ENCODE data around the gene ZNF516.

The ZNF516 gene

GRCh38 chr18:76379226-76380126 is 115.6 kb downstream of the ZNF516 start:
- DNase-seq, result no peak

DNA sequence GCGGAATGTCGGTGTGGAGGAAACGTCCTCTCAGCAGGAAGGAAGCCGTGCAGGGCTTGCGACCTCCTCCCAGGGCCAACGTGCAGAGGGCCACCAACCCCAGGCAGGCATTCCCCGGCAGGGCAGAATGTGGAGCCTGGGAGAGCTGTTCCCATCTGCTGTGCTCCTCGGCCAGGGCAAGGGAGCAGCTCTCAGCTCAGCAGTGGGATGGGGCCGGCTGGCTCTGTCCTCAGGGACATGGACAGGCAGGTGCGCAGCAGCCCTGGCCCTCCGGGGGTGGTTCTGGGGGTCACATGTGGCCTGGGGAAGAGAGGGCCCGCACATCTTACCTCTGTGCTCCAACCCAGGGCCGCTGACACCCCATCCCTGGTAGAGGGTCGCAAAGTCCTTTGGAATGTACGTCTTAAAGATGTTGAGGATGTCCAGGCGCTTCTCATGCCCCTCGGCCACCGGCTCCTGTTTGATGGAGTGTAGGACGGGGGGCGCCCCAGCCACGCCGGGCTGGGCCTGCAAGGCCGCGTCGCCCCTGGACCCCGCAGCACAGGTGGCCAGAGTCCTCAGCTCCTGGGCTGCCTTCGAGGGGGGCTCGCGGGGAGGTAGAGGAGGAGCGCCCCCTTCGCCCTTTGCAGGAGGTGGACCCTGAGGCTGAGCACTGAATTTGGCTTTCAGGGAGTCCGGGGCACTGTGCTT is 116.4 kb downstream of the ZNF516 start:
- DNase-seq, result no peak

GRCh38 chr18:76377359-76377756 is 117.7 kb downstream of the ZNF516 start:
- no peak for DNase-seq

DNA sequence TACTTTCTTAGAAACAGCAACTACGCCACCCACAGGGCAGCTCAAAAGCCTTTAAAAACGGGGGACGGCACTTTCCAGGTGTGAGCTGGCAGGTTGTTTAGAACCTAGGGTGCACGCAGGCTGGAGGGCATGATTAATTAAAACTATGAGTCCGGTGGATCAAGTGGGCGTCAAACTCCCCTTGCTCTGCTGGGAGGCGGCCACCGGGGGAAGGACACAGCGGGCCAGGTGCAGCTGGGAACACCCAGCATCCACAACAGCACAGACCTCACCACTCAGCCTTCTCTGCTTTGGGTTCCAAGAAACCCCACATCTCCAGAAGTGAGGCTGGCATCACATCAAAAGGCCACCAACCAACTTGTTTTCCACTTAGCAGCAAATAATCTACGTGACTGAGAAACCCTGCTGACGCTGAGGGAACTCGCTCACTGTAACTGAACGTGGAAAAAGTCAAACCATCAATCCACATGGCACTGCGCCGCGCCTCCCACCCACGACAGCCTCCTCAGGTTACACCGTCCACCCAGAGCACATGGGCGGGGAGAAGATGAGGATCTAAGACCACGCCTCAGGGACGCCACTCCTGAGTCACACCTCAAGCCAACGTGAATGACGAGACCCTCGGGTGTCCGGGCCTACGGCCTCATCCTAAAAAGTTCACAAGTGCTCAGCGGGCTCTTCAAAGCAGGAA is 118.2 kb downstream of the ZNF516 start:
- DNase-seq, result peak in 1 of 5 experiments; percentile 73

DNA sequence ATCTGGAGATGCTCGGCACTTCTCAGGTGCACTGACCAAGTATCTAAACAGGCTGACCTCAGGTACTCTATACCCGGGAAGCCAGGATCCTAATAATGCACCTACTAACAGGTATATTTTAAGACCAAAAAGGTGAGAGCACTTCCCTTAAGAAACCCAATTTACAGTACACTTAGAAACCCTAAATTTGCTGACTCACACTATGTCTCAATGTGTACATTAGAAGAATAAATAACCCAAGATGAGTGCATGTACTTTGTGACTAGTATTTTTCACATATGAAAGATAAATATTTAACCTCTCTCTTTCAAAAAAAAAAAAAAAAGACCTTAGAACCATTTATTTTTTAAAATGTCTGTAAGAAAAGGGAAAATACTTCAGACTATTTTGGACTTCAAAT is 118.8 kb downstream of the ZNF516 start:
- DNase-seq, result peak in 1 of 5 experiments; percentile 27

- peak in 3 of 5 experiments; percentile 5 to 91 (median 25) for DNase-seq
Observed at GRCh38 chr18:76374330-76375281, 120.4 kb downstream of the ZNF516 start.

DNA sequence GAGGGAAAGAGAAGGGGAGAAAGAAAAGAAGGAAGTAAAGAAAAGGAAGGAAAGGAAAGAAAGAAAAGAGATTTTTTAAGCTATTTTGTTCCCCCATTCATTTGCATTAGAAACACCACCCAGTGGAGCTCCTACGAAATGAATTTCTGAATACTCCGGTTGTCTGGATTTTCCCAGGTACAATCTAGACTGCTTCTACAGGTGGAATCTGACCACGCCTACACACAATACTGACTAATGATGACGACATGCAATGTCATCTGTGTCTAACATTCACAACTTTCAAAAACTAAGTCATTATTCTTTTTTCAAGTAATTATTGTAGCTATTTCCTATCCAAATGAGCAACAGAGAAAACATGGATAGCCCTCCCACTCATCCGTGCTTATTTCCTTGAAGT is 121.7 kb downstream of the ZNF516 start:
- no peak for DNase-seq

DNA sequence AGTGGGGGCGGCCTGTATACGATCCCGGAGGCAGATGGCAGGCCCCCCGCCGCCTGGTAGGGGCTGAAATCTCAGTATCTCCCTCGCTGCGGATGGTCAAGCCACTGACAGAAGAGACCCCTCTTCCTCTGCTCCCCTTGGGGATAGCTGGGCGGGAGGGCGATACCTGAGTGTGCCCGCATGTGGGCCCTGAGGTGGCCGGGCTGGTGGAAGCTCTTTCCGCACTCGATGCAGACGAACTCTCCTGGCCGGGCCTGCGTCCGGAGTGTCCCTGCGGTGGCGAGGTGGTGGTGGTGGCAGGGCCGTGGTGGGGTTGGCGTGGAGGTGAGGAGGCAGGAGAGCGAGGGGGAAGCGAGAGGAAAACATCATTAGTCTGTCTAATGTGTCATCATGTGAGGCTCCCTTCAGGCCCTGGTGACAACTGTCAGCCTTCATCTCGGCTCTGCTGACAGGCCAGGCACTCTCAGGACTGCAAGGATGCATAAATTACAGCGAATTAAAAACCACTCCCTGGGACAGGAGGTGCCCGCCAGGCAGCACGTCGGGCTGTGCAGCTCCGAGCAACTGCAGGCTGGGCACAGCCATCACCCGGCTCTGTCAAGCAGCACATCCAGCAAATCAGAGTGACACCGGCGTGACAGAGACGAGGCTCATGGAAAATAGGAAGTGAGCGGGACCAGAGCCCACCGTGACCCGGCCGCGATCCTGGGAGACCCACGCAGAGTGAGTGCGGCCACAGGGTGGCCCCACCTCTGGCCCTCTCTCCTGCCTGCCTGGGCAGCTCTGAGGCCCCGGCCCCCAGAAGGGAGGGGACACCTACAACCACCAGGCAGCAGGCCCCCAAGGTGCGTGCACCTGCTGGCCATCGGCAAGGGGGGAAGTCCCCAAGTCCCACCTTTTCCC is 123.5 kb downstream of the ZNF516 start:
- no peak for DNase-seq

- DNase-seq, result no peak
Observed at GRCh38 chr18:76370686-76371085, 124.4 kb downstream of the ZNF516 start.

GRCh38 chr18:76370201-76370600 is 124.8 kb downstream of the ZNF516 start:
- no peak for DNase-seq

- DNase-seq, result no peak
Observed at GRCh38 chr18:76369791-76370190, 125.3 kb downstream of the ZNF516 start.

DNA sequence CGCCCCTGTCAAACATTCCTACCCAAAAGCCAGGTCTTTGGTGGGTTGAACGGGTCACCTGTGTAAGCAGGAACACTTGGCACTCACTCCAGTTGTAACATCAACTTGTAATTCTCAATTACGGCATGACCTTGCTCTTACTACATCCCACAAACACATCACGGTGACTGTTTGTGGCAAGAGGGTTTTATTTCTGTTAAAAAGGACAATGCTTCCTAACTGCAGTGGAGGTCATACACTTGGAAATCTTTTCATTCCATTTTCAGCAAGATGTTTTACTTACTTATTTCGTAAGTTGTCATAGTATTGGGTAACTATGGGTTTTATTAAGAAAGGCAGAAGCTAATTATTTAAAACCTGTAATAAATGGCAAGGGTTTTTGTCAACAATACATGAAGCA is 126.1 kb downstream of the ZNF516 start:
- DNase-seq, result no peak

GRCh38 chr18:76368271-76368670 is 126.8 kb downstream of the ZNF516 start:
- peak in 1 of 5 experiments; percentile 59 for DNase-seq

- DNase-seq, result no peak
Observed at GRCh38 chr18:76367168-76368125, 127.6 kb downstream of the ZNF516 start.

- no peak for DNase-seq
Observed at GRCh38 chr18:76365561-76365960, 129.5 kb downstream of the ZNF516 start.

DNA sequence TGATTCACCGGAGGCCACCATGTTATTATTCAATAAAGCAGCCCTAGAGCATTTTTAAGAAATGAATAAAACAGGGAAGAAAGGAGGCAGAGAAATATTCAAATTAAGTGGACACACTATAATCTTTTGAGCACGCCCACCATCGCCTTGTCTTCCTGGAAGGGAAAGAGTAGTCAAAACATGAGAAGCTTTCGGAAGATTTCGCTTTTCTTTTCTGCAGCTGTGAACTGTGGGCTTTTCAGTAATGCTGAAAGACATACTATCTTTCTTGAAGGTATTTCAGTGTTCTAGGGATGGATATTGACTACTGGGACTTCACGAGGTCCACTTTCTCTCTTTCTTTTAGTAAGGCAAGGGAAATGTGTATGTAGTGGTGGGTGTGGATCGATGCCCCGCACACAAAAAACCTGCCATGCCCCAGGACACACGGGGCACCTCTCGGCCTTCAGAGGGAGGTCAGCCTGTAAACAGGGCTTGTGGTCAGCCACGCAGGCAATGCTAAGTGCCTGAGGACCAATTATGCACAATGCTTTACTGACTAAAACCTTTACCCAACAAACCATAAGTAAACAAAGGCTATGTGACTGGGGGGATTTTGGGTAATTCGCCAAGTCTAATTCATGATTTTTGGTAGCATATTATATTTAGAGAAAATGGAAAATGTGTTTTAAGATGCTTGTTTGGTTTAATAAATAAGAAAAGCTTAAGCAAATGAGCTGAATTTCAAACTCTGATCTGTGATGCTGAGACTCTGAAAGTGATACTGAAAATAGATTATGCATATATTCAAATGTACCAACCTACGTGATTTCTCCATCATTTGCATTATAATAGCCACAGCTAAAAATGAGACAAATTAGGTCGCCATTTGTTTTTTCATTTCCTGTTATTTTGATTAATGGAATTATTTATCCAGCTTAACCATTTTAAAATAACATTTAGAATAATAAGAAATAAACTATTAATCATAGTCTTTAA is 130.5 kb downstream of the ZNF516 start:
- peak in 1 of 5 experiments; percentile 78 for DNase-seq

- no peak for DNase-seq
Observed at GRCh38 chr18:76363436-76364120, 131.5 kb downstream of the ZNF516 start.

- no peak for DNase-seq
Observed at GRCh38 chr18:76362676-76363075, 132.4 kb downstream of the ZNF516 start.
